ENCODE data around the gene ITGAV. TPM values are rescaled to one million over a fixed set of nuclear protein-coding genes. Genes with fewer than 3 reads are reported as not detected.

ITGAV gene
- polyA plus RNA-seq, 1 experiment = 129 TPM

- ChIA-PET CTCF (interaction anchor here (1.1 kb wide), 1 partner anchor 95 kb away, joined by 4 read pairs; no protein-coding TSS in a partner anchor), POLR2A (no interaction called here)
- DNase-seq (ENCODE audit: low read depth, low spot score) = no peak
- H3K27me3 ChIP-seq (ENCODE audit: control insufficient read depth, insufficient read depth, low read length) = no peaks in the 10 kb centered on the region
- no peak overlapping the region for H3K4me3 ChIP-seq (ENCODE audit: low read depth, low read length)
- no peak overlapping the region for H3K27ac ChIP-seq (ENCODE audit: low read depth, low read length)
- no peaks in the 10 kb centered on the region for H3K9me3 ChIP-seq (ENCODE audit: control insufficient read depth, insufficient read depth, low read length)
- TF ChIP-seq, protein P1, sequence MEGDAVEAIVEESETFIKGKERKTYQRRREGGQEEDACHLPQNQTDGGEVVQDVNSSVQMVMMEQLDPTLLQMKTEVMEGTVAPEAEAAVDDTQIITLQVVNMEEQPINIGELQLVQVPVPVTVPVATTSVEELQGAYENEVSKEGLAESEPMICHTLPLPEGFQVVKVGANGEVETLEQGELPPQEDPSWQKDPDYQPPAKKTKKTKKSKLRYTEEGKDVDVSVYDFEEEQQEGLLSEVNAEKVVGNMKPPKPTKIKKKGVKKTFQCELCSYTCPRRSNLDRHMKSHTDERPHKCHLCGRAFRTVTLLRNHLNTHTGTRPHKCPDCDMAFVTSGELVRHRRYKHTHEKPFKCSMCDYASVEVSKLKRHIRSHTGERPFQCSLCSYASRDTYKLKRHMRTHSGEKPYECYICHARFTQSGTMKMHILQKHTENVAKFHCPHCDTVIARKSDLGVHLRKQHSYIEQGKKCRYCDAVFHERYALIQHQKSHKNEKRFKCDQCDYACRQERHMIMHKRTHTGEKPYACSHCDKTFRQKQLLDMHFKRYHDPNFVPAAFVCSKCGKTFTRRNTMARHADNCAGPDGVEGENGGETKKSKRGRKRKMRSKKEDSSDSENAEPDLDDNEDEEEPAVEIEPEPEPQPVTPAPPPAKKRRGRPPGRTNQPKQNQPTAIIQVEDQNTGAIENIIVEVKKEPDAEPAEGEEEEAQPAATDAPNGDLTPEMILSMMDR (IDR thresholded peaks at IDR 0.05; ENCODE audit: low read depth, low read length) = no peak
Observed at GRCh38 chr2:186546846-186547245, 43.0 kb upstream of the ITGAV start.

DNA sequence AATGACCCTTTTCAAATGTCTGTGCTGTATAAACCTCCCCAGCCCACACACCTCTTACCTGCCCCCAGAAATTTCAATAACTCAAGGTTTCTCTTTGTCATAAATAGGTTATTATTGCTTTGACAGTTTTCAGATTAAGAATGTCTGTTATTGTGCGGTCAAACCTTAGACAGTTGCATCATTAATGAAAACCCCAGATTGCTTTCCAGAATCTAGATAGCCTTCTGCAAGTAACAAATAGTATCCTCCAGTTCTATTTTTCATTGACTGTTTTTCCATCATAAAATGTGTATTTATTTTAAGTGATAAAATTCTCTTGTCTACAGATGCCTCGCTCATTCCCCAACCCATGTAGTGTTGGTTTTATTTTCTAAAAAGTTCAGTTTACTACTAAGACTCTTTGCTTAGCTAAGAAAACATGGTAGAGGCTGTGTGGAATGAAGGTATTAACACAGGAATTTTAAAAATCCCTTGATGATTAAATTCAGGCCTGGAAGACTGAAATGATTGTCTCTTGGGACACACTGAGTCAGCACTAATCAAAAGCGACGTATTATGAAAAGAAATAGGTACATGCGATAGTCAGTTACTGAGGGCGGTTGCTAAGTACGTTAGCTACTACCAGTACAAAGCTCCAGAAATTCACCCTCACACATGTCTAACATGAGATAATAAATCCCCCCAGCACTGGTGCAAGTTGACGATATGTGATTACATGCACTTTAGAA is 38.4 kb upstream of the ITGAV start:
- no peak for DNase-seq (ENCODE audit: low read depth, low spot score)
- Histone ChIP-seq H3K27me3 (ENCODE audit: control insufficient read depth, insufficient read depth, low read length) (no peaks in the 10 kb centered on the region), H3K4me3 (ENCODE audit: low read depth, low read length) (no peak overlapping the region), H3K9me3 (ENCODE audit: control insufficient read depth, insufficient read depth, low read length) (no peaks in the 10 kb centered on the region), H3K27ac (ENCODE audit: low read depth, low read length) (no peak overlapping the region)
- ChIA-PET POLR2A (no interaction called here), CTCF (interaction anchor here (0.5 kb wide), 1 partner anchor 11 kb away, joined by 3 read pairs; no protein-coding TSS in a partner anchor)
- TF ChIP-seq, protein P1 (IDR thresholded peaks at IDR 0.05; ENCODE audit: low read depth, low read length) = no peak

- no peak for DNase-seq (ENCODE audit: low read depth, low spot score)
- TF ChIP-seq, protein P1 (IDR thresholded peaks at IDR 0.05; ENCODE audit: low read depth, low read length) = no peak
- no peak overlapping the region for H3K4me3 ChIP-seq (ENCODE audit: low read depth, low read length)
- H3K27ac ChIP-seq (ENCODE audit: low read depth, low read length) = no peak overlapping the region
- H3K9me3 ChIP-seq (ENCODE audit: control insufficient read depth, insufficient read depth, low read length) = no peaks in the 10 kb centered on the region
- ChIA-PET POLR2A (no interaction called here), CTCF (no interaction called here)
- H3K27me3 ChIP-seq (ENCODE audit: control insufficient read depth, insufficient read depth, low read length) = no peaks in the 10 kb centered on the region
Observed at GRCh38 chr2:186554429-186554828, 35.4 kb upstream of the ITGAV start.

DNA sequence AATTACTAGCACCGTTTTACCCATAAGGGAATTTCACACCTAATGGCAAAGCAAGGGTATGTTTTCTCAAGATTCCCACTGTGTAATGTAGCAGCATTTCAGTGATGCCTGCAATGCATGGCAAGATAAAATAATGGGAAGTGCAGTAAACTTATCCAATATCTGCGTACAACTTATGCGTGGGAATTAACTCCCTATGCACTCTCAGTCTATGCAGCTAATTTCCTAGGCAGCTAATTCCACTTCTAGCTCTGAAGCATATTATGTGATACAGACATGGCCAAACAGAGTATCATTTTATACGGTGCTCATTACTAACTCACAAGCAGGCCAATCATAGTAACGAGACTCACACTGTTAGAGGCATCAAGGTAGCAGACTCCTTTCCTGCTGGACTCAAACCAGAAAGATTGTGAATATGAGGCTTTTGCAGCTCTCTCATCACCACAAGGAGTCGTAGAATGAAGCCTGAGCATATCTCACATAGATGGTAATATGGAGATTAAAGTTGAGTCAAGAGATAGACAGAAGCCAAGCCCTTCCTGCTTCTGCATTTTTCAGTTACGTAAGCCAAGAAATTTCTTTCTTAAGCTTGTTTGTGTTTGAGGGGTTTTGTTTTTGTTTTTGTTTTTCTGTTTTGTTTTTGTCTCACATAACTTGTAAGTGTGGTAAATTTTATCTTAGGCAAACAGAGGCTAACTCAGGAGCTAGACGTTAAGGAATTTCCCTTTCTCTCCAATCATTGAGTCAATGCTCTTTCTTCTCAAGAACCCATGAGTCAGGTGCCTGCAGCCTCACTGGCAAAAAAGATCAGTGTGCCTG is 34.8 kb upstream of the ITGAV start:
- no peak overlapping the region for H3K4me3 ChIP-seq (ENCODE audit: low read depth, low read length)
- no peaks in the 10 kb centered on the region for H3K27me3 ChIP-seq (ENCODE audit: control insufficient read depth, insufficient read depth, low read length)
- no peaks in the 10 kb centered on the region for H3K9me3 ChIP-seq (ENCODE audit: control insufficient read depth, insufficient read depth, low read length)
- CTCF ChIA-PET = no interaction called here
- no peak overlapping the region for H3K27ac ChIP-seq (ENCODE audit: low read depth, low read length)
- TF ChIP-seq, protein P1 (IDR thresholded peaks at IDR 0.05; ENCODE audit: low read depth, low read length) = no peak
- POLR2A ChIA-PET = no interaction called here
- no peak for DNase-seq (ENCODE audit: low read depth, low spot score)
